Endothelial cell (in vitro differentiated cells): Measurements from ENCODE around the gene SPRR1B. TPM values are rescaled to one million over a fixed set of nuclear protein-coding genes. Genes with fewer than 3 reads are reported as not detected.

Experiments
- DNase-seq: peaks from one replicate; pipeline ENCODE4 v3.0.0; 2021; ENCODE audit warnings: low spot score
- H3K27ac Mint-ChIP-seq: one replicate; pipeline ENCODE4 v1.8.0; 2021; ENCODE audit warnings: mixed read lengths, inconsistent platforms; ENCODE audit not compliant: unreplicated experiment
- H3K27me3 Mint-ChIP-seq: one replicate; pipeline ENCODE4 v1.8.0; 2021; ENCODE audit warnings: mild to moderate bottlenecking, moderate library complexity, mixed read lengths, inconsistent platforms; ENCODE audit not compliant: unreplicated experiment
- H3K36me3 Mint-ChIP-seq: one replicate; pipeline ENCODE4 v1.8.0; 2021; ENCODE audit warnings: mild to moderate bottlenecking, low read depth, mixed read lengths, inconsistent platforms; ENCODE audit not compliant: unreplicated experiment
- H3K4me1 Mint-ChIP-seq: one replicate; pipeline ENCODE4 v1.8.0; 2021; ENCODE audit warnings: mild to moderate bottlenecking, mixed read lengths, inconsistent platforms; ENCODE audit not compliant: unreplicated experiment
- H3K4me3 Mint-ChIP-seq: one replicate; pipeline ENCODE4 v1.8.0; 2021; ENCODE audit warnings: mild to moderate bottlenecking, mixed read lengths, inconsistent platforms; ENCODE audit not compliant: unreplicated experiment
- H3K9me3 Mint-ChIP-seq: one replicate; pipeline ENCODE4 v1.8.0; 2021; ENCODE audit warnings: mixed read lengths, inconsistent platforms; ENCODE audit not compliant: unreplicated experiment
- CTCF ChIP-seq: fragments of 200-600 bp; sonication (generic); IDR thresholded peaks from one replicate; pipeline ENCODE4 v1.5.0; 2021; ENCODE audit warnings: antibody characterized with exemption; ENCODE audit not compliant: unreplicated experiment
- total RNA-seq: library from RNA; stranded (reverse); fragmentation: NEBNext Ultra II Directional; extraction: Animal tissue kit (Norgen Biotek cat#: 25700); gene quantifications from one replicate; pipeline ENCODE4 v1.2.1, GENCODE V29; 2021; ENCODE audit not compliant: unreplicated experiment

SPRR1B gene
- total RNA-seq, 1 donor from 2014 or later = not detected

GRCh38 chr1:153057375-153057774 lies 26.4 kb downstream of the SPRR1B start, which contains the start of gene SPRR2A:
Gene SPRR2A (minus strand): TSS chr1:153057512. CDS start chr1:153056735, 777 bp downstream.
- Mint-ChIP-seq H3K27me3 (no peaks in the 10 kb centered on the region), H3K36me3 (no peaks in the 10 kb centered on the region), H3K27ac (no peak within 1 kb of the TSS), H3K9me3 (no peaks in the 10 kb centered on the region), H3K4me3 (no peak within 1 kb of the TSS), H3K4me1 (peaks cover 9% of the 10 kb centered on the region)
- no peak for DNase-seq
- no peak for TF ChIP-seq CTCF

DNA sequence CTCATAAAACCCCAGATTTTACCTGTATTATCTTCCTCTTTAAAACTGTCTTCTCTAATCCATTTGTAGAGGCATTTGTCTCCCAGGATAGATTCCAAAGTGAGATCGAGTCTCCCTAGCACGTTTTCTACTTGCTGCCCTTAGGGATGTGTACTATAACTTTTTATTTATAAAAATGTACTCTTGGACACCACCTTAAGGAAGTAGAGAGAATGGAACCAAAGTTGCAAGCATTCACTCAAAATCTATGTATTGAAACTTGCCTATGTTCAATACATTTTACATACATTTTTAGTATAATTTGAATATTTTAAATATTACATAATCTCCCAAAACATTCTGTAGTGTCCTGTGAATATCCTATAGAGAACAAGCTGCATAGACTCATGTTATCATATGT lies 27.2 kb downstream of the SPRR1B start:
- H3K27ac Mint-ChIP-seq = no peak overlapping the region
- H3K27me3 Mint-ChIP-seq = no peaks in the 10 kb centered on the region
- no peak for DNase-seq
- no peaks in the 10 kb centered on the region for H3K9me3 Mint-ChIP-seq
- H3K4me1 Mint-ChIP-seq = peaks cover 9% of the 10 kb centered on the region
- no peak overlapping the region for H3K4me3 Mint-ChIP-seq
- no peaks in the 10 kb centered on the region for H3K36me3 Mint-ChIP-seq
- no peak for TF ChIP-seq CTCF

- Mint-ChIP-seq H3K4me1 (peaks cover 9% of the 10 kb centered on the region), H3K36me3 (no peaks in the 10 kb centered on the region), H3K4me3 (no peak overlapping the region), H3K9me3 (no peaks in the 10 kb centered on the region), H3K27ac (no peak overlapping the region), H3K27me3 (no peaks in the 10 kb centered on the region)
- no peak for DNase-seq
- no peak for TF ChIP-seq CTCF
These were observed 28.1 kb downstream of the SPRR1B start for GRCh38 chr1:153058826-153059784.

DNA sequence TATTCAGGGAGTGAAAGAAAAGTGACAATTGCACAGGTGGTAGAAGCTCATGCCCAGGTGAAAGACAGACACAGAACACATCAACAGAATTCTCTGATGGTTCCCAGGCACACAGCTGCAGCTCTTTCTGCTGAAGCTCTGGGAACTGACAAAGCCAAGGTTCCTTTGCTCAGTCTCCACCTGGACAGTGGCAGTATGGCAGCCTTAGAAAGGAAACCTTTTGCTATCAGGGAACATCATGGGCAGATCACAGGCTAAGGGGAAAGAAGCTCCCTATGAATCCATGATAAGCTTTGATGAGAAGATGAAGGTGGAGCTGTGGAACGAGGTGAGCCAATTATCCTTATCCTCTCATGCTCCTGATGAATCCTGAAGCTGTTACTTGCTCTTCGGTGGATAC lies 39.2 kb downstream of the SPRR1B start:
- H3K36me3 Mint-ChIP-seq = no peaks in the 10 kb centered on the region
- H3K27me3 Mint-ChIP-seq = peaks cover 2% of the 10 kb centered on the region
- DNase-seq = no peak
- TF ChIP-seq CTCF = no peak
- no peaks in the 10 kb centered on the region for H3K4me1 Mint-ChIP-seq
- no peak overlapping the region for H3K27ac Mint-ChIP-seq
- H3K9me3 Mint-ChIP-seq = no peaks in the 10 kb centered on the region
- no peak overlapping the region for H3K4me3 Mint-ChIP-seq

DNA sequence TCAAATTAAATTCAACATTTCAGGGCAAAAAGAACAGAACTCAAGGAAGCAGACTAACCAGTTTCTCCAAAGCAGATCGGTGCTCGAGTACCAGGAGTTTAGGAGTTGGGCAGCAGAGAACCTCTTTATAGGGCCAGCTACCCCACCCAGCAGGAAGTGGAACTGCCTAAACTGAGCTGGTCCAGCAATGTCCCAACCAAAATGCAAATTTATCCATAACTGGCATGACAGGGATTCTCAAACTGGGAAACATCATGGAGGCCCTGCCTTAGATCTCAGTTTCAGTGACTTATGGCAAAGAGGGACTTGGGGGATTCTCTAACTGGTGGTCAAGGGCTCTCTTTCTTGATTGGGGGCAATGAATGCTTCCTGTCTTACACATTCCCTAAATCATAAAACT lies 40.5 kb downstream of the SPRR1B start, which contains the start of gene SPRR2B:
SPRR2B (minus strand) TSS at position 101 of the 400 bp plus-strand sequence. CDS start 772 bp downstream, outside the sequence.
- no peaks in the 10 kb centered on the region for H3K36me3 Mint-ChIP-seq
- DNase-seq = no peak
- H3K4me3 Mint-ChIP-seq = no peak within 1 kb of the TSS
- H3K9me3 Mint-ChIP-seq = no peaks in the 10 kb centered on the region
- no peak for TF ChIP-seq CTCF
- H3K27ac Mint-ChIP-seq = no peak within 1 kb of the TSS
- H3K27me3 Mint-ChIP-seq = peaks cover 2% of the 10 kb centered on the region
- no peaks in the 10 kb centered on the region for H3K4me1 Mint-ChIP-seq
